CD4-positive, alpha-beta T cell (primary cell): ENCODE measurements around the gene CD3D. TPM values are rescaled to one million over a fixed set of nuclear protein-coding genes. Genes with fewer than 3 reads are reported as not detected.

ENCODE experiments used
- ATAC-seq: fragments of 200-7000 bp; cut with Tn5 transposase; one replicate; pipeline ENCODE4 v1.10.0; 2022; ENCODE audit warnings: mild to moderate bottlenecking; ENCODE audit not compliant: poor library complexity
- CTCF ChIA-PET: fragments of 350-600 bp; sonication (Branson Sonifier 250); formaldehyde crosslinking; loops from one replicate; lab custom pipeline; 2021; ENCODE audit warnings: antibody characterized with exemption, inconsistent platforms; lab: Charles Lee
- POLR2A ChIA-PET: fragments of 350-600 bp; sonication (Branson Sonifier 250); formaldehyde crosslinking; loops from one replicate; lab custom pipeline; 2021; ENCODE audit warnings: antibody characterized with exemption, inconsistent platforms; lab: Charles Lee
- DNase-seq, 14 experiments: peaks; one replicate each; pipeline ENCODE4 v3.0.0-alpha.2; 2013 to 2020; ENCODE audit warnings: mixed read lengths in 2 of 14
- H3K27ac ChIP-seq, 2 donors: one replicate each; pipeline versions ENCODE4 v1.5.1 to v1.7.0; 2013; ENCODE audit warnings: low read length in 2 of 2, low read depth in 1 of 2, mild to moderate bottlenecking in 1 of 2
- H3K27me3 ChIP-seq, 2 experiments: 1 replicate in 1 of 2; 2 replicates in 1 of 2; pipeline versions ENCODE4 v1.6.1 to v1.7.0; 2013; ENCODE audit warnings: low read length in 2 of 2, control low read depth in 1 of 2, mild to moderate bottlenecking in 1 of 2, moderate library complexity in 1 of 2; ENCODE audit not compliant: insufficient read depth in 2 of 2, control insufficient read depth in 1 of 2
- H3K36me3 ChIP-seq: one replicate; pipeline ENCODE4 v1.6.1; 2013; ENCODE audit warnings: low read length, control low read depth; ENCODE audit not compliant: insufficient read depth
- H3K4me1 ChIP-seq: one replicate; pipeline ENCODE4 v1.6.1; 2013; ENCODE audit warnings: low read length, control low read depth; ENCODE audit not compliant: insufficient read depth
- H3K4me3 ChIP-seq: one replicate; pipeline ENCODE4 v1.5.1; 2013; ENCODE audit warnings: mild to moderate bottlenecking, low read length, moderate library complexity
- H3K9me3 ChIP-seq, 2 experiments: 1 replicate in 1 of 2; 2 replicates in 1 of 2; pipeline versions ENCODE4 v1.6.1 to v1.7.0; 2013; ENCODE audit warnings: low read length in 2 of 2, mild to moderate bottlenecking in 2 of 2, control low read depth in 1 of 2, moderate library complexity in 1 of 2; ENCODE audit not compliant: control insufficient read depth in 1 of 2, insufficient read depth in 1 of 2
- H3K27ac Mint-ChIP-seq: one replicate; pipeline ENCODE4 v1.8.0; 2020; ENCODE audit warnings: mixed read lengths
- H3K27me3 Mint-ChIP-seq: one replicate; pipeline ENCODE4 v1.8.0; 2021; ENCODE audit warnings: mixed read lengths
- H3K36me3 Mint-ChIP-seq: one replicate; pipeline ENCODE4 v1.8.0; 2021; ENCODE audit warnings: low read depth, mixed read lengths
- H3K4me1 Mint-ChIP-seq: one replicate; pipeline ENCODE4 v1.8.0; 2021; ENCODE audit warnings: low read depth, mixed read lengths
- H3K4me3 Mint-ChIP-seq: one replicate; pipeline ENCODE4 v1.8.0; 2020; ENCODE audit warnings: mild to moderate bottlenecking, mixed read lengths
- H3K9me3 Mint-ChIP-seq: one replicate; pipeline ENCODE4 v1.8.0; 2020; ENCODE audit warnings: mixed read lengths
- CTCF ChIP-seq: fragments of 200-600 bp; IDR thresholded peaks from one replicate; pipeline ENCODE4 v1.8.0; 2022; ENCODE audit warnings: antibody characterized with exemption, mild to moderate bottlenecking
- intact Hi-C, 2 experiments: fragments of 100-400 bp; cut with DNase I in 1 of 2; cut with micrococcal nuclease in 1 of 2; formaldehyde crosslinking; loops; one replicate each; pipeline versions ENCODE4 v1.15.1 to v1.9.0; 2023 to 2025; cut with DNase I, micrococcal nuclease
- total RNA-seq, 174 experiments: library from RNA in 2 of 174; stranded (reverse) in 2 of 174; gene quantifications; one replicate each; pipeline ENCODE4 v1.2.3 and lab custom pipeline; 2021 to 2026

The CD3D gene
- total RNA-seq, 2 experiments from 2014 or later, result 265 to 274 TPM

DNA sequence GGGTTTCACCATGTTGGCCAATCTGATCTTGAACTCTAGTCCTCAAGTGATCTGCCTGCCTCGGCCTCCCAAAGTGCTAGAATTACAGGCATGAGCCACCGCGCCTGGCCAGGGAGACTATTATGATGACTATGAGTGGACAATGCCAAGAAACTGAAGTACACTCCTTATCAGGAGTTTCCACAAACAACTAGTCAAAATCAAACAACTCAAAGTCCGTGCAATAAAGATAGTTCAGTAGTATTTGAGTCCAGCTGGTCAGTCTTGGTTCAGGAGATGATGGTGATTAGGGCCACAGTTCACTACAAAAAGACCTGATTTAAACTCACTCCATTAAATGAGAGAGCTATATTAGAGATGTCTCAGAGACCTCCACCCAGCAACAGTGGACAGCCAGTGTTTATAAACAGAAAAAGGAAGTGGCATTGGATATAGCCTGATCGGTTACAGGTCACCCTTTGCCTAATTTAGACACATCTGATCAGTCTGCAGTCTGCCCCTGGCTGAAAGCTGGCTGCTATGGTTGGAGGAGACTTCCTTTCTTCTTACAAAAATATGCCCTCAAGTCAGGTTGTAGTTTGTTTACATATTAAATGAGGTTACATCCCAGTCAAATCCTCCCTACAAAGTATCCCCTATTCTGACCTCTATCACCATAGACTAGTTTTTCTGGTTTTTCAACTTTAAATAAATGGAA, 21.0 kb downstream of the CD3D start:
- H3K4me3 Mint-ChIP-seq, result peak overlapping the region; percentile 21

DNA sequence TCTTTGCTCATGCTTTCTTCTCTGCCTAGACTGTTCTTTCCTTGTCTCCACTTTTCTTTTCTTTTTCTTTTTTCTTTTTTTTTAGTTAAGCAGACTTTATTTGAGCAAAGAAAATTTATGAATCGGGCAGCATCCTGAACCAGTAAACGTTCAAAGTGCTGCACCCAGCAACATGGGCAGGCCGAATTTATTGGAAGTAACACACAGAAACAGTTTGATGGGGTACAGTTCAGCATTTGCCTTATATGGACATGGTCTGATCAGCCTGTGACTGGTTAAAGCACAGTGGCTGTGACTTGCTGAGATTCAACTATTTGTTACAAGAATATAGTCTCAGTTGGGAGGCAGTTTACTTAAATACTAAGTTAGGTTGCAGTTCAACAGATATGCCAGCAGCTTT, 22.0 kb downstream of the CD3D start:
- Mint-ChIP-seq H3K9me3 (no peaks in the 10 kb centered on the region), H3K4me1 (peaks cover 88% of the 10 kb centered on the region), H3K36me3 (peaks cover 55% of the 10 kb centered on the region), H3K27ac (peak overlapping the region; percentile 100), H3K4me3 (peak overlapping the region; percentile 56), H3K27me3 (no peaks in the 10 kb centered on the region)
- H3K4me1 ChIP-seq, result peaks cover 73% of the 10 kb centered on the region
- no peak overlapping the region for H3K4me3 ChIP-seq
- CTCF ChIA-PET, result interaction anchor here (0.5 kb wide), 1 partner anchor 26 kb away, joined by 3 read pairs; no protein-coding TSS in a partner anchor
- no peak for DNase-seq
- intact Hi-C loops, result no loop called here
- no peak for TF ChIP-seq CTCF
- H3K9me3 ChIP-seq, result no peaks in the 10 kb centered on the region
- POLR2A ChIA-PET, result interaction anchor here (1.0 kb wide), 1 partner anchor 10 kb away, joined by 3 read pairs; no protein-coding TSS in a partner anchor
- H3K36me3 ChIP-seq, result peaks cover 11% of the 10 kb centered on the region
- ATAC-seq, result no peak
- H3K27ac ChIP-seq, result no peak overlapping the region
- no peaks in the 10 kb centered on the region for H3K27me3 ChIP-seq

More for the DNA sequence above, 21.0 kb downstream of the CD3D start:
- ATAC-seq, result no peak
- Mint-ChIP-seq H3K27ac (peak overlapping the region; percentile 100), H3K4me1 (peaks cover 80% of the 10 kb centered on the region), H3K27me3 (no peaks in the 10 kb centered on the region), H3K36me3 (peaks cover 50% of the 10 kb centered on the region), H3K9me3 (no peaks in the 10 kb centered on the region)
- Histone ChIP-seq H3K9me3 (no peaks in the 10 kb centered on the region), H3K4me1 (peaks cover 63% of the 10 kb centered on the region), H3K27me3 (no peaks in the 10 kb centered on the region), H3K36me3 (peaks cover 9% of the 10 kb centered on the region), H3K27ac (no peak overlapping the region), H3K4me3 (no peak overlapping the region)
- POLR2A ChIA-PET, result interaction anchor here (0.9 to 3.1 kb wide), 5 partner anchors 11 to 26 kb away, joined by 3 to 11 read pairs (median 3); no protein-coding TSS in a partner anchor
- DNase-seq, result no peak
- no peak for TF ChIP-seq CTCF
- CTCF ChIA-PET, result interaction anchor here (1.1 to 1.2 kb wide), 2 partner anchors 29 to 32 kb away, joined by 3 to 4 read pairs; no protein-coding TSS in a partner anchor
- intact Hi-C loops, result no loop called here

- Histone ChIP-seq H3K4me3 (no peak overlapping the region), H3K9me3 (no peaks in the 10 kb centered on the region), H3K27me3 (no peaks in the 10 kb centered on the region), H3K4me1 (peaks cover 85% of the 10 kb centered on the region), H3K36me3 (peaks cover 23% of the 10 kb centered on the region), H3K27ac (peak overlapping the region; percentile 13 to 53)
- Mint-ChIP-seq H3K9me3 (no peaks in the 10 kb centered on the region), H3K27ac (peak overlapping the region; percentile 100), H3K4me3 (peak overlapping the region; percentile 74), H3K4me1 (peaks cover 92% of the 10 kb centered on the region), H3K27me3 (no peaks in the 10 kb centered on the region), H3K36me3 (peaks cover 61% of the 10 kb centered on the region)
- intact Hi-C loops, result no loop called here
- ChIA-PET CTCF (no interaction called here), POLR2A (interaction anchor here (1.0 kb wide), 1 partner anchor 15 kb away, joined by 5 read pairs; the partner anchor contains the start of gene CD3E)
- DNase-seq (no peak), ATAC-seq (no peak)
- TF ChIP-seq CTCF, result no peak
Observed at GRCh38 chr11:118319337-118319707, 23.2 kb downstream of the CD3D start.
